KG1 (cell line): ENCODE measurements around the gene CCDC97.

Source experiments
- DNase-seq: peaks from one replicate; lab custom pipeline; 2025; lab: John Stamatoyannopoulos, UW

CCDC97 gene

DNA sequence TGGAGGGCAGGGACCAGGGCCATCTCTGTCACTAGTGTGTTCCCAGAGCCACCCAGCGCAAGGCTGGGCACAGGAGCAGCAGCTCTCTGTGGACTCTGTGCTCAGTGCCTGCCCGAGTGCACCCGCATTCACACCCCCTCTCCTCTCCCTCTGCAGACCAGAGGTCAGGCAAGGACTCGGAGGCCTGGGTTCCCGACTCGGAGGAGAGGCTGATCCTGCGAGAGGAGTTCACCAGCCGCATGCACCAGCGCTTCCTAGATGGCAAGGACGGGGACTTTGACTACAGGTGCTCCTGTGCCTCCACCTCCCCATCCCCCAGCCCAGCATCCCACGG, 10.2 kb downstream of the CCDC97 start:
- no peak for DNase-seq

DNA sequence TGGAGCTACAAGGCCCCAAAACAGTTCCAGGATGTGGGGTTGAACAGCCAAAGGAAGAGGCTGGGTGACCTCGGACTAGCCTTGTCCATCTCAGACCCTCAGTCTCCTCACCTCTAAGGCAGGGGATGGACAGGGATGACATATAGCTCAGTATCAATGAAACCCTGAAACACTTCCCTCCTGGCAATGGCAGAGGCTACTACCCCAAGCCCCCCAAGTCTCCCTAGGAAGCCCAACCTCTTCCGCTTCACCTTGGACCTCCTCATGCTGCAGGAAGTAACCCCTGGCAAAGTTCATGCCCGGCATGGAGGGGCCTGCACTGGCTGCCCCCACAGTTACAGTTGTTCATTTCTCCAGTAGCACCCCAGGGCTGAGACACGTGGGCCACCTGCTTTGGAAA, 10.6 kb downstream of the CCDC97 start:
- DNase-seq, result no peak

DNA sequence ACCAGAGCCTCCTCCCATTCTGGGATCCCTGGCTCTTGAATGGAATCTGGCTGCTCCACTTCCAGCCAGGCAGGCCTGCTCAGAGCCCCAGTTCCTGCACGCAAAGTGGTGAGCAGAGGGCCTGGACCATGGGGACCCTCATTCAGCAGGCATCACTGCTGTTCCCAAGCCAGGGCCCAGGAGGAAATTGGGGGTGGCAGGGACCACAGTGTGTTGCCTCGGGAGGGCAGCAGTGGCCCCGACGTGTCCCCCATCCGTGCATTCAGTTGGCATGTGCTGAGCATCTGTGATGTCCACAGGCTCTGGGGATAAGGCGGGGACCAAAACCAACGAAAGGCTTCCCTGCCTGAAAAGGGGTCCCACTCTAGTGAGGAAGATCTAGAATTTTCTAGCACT, 11.2 kb downstream of the CCDC97 start:
- DNase-seq, result no peak

DNA sequence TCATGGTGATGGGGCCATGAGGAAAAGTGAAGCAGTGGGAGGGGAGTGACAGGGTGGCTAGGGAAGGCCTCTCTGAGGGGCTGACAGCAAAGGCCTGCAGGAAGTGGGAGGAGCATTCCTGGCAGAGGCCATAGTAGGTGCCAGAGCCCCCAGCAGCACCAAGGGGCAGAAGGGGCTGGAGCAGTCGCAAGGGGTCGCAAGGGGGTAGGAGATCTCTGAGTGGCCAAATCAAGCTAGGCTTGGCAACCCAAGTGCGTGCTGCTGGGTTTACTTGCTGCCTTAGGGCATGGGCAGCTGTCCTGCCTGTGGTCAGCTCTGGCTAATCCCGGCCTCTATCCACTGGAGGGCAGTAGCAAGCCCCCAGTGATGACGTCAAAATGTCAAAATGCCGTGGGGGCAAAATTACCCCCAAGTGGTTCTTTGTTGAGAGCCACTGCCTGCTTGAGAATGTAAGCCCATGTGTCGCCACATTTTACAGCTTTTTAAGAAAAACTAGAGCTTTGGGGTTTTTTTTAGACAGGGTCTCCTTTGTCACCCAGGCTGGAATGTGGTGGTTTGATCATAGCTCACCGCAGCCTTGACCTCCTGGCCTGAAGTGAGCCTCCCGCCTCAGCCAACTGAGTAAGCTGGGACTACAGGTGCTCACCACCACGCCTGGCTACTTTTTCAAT, 11.8 kb downstream of the CCDC97 start:
- DNase-seq, result no peak

DNA sequence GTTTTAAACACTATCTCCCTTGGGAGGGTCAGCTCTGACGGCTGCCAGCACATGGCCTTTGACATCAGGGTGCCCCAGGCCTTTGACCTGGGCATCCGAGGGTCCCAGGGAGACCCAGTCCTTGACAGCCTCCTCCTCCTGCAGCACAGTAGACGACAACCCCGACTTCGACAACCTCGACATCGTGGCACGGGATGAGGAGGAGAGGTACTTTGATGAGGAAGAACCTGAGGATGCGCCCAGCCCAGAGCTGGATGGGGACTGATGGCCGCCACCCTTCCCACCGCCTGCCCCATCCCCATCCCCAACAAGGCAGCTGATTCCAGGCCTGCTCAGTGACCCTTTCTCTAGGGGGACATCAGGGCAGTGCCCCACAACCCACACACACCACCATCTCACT, 12.5 kb downstream of the CCDC97 start:
- DNase-seq, result no peak

DNA sequence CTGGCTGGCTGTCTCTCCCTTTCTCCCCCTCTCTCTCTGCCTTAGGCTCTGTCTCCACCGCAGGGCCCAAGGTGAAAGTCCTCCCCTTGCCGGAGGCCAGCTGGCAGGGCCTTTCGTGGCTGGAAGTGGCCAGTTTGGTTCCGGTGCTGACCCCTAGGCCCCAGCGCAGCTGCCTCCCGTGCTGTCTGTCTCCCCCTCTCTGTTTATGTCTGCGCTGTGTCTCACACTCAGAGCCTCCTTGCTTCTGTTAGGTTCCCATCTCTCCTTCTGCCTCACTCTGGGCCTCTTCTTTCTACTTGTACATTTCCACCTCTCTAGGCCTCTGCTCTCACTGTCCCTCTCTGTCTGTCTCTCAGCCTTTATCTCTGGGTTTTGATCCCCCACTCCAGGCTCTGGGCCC, 13.1 kb downstream of the CCDC97 start:
- no peak for DNase-seq

DNA sequence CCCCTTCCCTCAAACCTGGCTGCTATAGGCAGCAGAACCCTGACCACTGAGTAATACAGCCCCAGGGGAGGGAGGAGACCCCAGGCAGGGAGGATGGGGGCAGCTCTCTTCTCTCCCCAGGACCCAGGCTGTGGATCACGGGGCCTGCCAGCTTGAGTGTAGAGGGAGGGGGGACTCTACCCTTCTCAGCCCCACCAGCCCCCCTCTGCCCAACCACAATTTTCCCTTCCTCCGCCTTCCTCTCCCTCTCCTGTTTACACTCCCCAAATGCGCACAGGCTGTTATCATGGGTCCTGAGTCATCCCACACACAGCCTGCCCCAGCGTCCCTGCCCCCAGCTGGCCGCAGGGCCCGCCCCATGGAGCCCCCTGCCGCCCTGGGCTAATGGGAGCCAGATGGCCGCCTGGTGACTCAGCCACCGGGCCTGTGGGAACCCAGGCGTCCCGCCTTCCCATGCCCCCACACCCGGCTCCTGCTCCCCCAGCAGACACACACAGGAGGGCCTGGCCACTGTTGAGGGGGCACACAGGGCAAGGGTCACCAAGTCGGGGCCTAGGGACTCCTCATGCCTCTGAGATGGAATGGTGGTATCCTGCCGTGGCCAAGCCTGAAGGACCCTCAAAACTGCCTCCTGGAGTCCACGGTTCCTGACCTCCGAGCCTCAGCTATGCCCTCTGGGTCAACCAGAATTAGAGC, 13.6 kb downstream of the CCDC97 start:
- no peak for DNase-seq

DNA sequence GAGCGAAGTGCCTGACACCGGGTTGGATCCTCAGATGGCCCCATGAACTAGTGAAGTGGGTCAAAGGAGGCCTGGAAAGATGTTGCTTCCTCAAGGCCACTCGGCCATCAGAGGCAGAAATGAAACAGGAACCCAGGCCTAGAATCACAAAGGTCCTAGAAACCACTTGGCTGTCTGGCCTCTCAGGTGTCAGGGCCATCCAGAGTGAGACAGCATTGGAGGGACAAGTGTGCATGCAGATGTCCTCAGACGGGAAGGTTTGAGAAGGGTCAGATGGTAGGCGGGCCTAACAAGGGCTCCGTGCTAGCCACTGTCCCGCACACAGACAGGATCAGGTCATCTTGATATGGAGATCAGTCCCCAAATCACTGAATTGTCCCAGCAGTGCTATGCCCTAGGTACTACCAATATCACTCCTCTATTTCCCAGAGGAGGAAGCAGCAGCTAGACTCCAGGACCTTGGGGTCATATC, 14.3 kb downstream of the CCDC97 start:
- no peak for DNase-seq

DNA sequence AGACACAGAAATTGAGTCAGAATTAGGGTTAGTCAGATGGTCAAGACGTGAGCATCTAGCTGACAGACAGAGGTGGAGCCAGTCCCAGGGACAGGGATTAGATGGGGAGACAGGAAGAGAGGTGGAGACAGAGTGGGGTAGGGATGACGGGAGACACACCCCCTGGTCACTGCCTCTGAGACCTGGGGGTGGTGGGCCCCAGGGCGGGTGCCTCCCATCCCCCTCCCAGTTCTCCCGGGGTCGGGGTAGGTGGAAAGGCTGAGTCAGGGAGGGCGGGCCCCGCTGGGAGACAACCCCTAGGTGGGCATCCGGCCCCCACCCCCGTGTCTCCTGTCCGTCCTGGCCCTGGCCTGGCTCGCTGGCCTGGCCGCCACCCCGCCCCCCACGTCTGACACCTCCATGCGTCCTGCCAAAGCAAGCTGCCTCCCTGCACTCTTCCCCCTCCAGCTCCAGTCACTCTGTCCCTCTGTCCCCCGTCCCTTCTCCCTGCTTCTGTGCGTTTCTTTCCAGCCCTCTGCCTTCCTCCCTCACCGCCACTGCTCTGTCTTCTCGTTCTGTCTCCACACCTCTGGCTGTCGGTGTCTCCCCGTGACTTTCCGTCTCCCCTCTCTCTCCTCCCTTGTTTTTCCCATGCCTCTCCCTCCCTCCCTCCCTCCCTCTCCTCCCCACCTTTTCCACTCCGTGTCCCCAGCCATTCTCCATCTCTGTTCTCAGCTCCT, 15.1 kb downstream of the CCDC97 start:
- DNase-seq, result no peak

DNA sequence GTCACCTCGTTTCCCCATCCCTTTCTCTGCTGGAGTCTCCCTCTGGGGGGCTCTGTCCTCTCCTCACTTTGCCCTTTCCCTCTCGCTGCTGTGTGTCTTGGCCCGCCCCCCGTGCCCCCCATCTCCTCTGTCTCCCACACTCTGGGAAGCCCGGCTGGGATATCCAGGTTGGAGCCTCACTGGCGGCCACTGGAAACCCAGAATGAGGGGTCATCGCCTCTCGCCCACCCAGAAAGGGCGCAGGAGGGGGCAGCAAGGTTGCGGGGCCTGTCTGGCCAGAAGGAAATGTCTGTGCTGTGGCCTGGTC, 15.6 kb downstream of the CCDC97 start:
- no peak for DNase-seq

DNA sequence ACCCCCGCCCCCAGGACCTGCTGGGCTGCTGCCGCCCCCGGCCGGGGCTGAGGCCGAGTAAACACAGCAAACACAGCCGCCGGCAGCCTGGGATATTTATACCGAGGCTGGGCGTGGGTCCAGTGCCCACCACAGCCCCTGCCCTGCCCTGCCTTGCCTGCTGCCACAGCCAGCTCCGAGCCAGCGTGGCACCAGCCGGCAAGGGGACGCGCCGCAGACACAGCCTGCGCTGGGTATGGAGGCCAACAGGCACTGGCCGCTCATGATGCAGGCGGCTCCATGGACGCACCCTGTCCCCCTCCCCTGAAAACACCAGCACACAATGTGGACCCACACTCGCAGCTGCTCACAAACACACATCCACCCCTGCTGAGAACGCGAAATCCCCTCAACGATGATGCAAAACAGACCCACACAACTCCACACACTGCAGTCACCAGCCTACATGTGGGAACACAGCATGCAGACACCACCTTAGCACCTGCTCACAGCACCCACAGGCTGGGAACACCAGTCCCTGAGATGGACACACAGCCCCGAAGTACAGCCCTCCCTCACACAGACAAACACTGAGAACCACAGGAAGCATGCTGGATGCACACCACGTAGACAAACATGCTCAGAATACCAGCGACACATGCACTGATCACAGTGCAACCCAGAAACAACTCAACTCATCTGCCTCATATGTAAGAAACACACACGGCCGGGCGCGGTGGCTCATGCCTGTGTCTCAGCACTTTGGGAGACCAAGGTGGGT, 16.2 kb downstream of the CCDC97 start:
- no peak for DNase-seq

DNA sequence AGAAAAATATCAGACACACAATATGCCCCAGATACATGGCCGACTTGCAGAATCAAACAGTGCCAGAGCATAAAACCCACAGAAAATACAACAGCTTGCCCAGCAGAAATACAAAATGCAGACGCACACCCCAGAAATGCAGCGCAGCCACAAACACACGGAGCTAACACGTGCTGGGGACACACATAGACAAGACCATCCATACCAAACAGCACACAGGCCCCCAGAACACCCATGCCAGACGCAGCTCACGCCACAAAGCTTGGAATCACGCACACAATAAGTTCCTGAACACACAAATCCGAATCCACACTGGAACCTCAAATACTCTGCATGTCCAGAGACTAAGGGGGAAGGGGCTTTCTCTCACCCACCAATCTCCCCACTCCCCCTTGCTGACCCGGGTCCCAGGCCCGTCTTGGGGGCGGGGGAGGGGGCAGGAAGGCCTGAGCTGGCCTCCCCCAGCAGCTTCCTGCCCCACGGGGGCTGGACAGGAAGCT, 17.2 kb downstream of the CCDC97 start:
- DNase-seq, result peak; percentile 80

DNA sequence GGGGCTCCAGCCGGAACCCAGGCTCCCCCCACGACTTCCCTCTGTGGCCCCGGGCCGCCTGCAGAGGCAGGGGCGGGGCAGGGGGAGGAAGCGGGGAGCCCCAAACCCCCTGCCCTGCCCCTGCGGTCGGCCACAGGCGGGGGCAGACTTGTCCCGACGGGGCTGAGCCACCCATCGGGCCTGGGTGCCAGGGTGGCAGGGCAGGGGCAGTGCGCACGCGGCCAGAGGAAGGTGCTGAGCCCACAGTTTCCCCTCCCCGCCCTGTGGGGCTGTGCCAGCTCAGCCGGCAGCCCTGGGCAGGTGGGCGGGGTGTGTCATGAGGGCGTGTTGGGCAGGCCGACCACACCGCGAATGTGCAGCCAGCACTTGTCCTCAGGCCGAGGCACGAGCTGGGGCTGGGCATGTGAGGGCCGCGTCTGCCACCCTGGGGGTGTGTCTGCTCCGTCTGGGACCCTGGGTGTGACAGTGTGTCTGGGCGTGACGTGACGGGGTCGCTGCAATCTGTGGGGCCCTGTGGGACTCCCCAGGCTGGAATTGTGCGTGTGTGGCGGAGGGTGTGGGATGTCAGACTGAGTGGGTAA, 17.7 kb downstream of the CCDC97 start:
- peak; percentile 96 for DNase-seq

DNA sequence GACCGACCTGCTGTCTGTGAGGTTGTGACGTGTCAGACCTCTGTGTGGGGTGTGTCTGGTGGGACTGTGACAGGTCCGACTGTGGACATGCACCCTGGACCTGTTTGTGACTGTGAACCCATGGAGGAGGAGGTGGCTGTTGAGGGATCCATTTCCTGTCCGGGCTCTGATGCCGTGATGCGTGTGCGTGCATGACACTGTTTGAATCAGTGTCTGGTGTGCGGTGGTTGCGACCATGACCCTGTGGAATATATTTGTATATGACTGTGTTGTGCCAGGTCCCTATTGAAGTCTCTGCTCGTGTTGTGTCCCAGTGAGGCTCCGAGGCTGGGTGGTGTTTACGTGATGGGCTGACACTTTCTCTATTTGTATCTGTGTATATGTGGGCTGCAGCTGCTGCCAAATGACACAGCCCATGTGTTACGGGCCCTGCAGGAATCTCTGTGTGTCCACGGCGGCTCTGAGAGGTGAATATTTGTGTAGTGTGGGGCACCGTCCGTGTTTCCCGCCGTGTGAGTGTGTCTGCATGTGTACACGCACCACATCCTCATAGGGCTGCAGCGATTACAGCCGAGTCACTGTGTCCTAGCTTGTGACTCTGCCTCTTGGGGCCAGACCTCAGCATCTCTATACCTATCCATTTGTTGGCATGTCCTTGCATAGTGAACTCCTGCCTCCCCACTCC, 18.3 kb downstream of the CCDC97 start:
- DNase-seq, result no peak

DNA sequence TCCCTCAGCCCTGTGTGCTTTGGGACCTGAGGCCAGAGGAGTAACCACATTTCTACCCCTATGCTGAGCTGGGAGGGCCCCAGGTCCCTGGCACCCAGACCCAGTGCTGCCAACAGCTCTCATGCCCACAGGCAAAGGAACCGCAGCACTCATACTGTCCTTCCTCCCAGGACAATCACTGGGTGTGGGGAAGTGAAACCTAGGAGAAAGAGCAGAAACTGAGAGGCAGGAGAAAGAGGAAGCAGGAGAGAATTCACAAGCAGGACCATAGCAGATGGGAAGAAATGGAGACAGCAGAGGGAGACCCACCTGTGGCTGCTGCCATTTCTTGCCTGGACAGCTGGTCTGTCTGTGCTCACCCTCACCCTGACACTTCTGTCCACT, 18.9 kb downstream of the CCDC97 start:
- DNase-seq, result no peak

DNA sequence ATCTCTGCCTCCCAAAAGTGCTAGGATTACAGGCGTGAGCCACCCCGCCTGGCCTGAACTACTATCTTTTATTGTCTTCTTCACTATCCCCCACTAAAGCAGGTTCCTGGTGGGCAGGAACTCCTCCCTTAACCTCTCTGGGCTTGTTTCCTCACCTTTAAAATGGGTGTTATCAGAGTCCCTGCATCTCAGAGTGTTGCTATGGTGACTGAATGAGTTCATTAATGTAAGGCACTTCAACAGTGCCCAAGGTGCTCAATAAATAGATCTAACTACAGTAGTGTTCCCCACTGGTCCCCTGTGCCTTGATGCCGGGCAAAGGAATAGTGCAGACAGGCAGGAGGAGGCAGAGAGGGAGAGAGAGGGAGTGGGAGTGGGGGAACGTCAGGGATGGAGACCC, 20.5 kb downstream of the CCDC97 start:
- DNase-seq, result no peak

DNA sequence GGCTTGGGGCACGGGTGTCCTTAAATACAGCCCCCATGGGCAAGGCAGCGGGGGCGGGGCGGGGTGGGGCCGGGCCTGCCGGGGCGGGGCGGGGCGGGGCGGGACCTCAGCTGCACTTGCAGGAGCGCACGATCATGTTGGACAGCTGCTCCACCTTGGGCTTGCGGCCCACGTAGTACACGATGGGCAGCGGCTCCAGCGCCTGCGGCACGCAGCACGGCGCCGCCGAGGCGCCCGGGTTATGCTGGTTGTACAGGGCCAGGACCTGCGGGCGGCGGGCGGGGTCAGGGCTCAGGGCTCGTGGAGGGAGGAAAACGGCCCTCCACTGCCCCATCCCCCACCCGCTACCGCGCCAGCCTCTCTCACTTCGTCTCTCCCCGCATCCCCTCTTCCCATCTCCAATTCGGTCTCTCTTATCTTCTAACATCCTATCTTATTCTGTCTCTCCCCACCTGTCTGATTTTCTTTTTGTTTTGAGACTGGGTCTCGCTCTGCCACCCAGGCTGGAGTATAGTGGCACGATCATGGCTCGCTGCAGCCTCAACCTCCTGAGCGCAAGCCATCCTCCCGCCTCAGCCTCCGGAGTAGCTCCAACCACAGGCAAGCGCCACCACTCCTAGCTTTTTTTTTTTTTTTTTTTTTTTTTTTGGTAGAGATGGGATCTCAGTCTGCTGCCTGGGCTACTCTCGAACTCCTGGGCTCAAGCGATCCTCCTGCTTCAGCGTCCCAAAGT, 21.1 kb downstream of the CCDC97 start:
- DNase-seq, result no peak

DNA sequence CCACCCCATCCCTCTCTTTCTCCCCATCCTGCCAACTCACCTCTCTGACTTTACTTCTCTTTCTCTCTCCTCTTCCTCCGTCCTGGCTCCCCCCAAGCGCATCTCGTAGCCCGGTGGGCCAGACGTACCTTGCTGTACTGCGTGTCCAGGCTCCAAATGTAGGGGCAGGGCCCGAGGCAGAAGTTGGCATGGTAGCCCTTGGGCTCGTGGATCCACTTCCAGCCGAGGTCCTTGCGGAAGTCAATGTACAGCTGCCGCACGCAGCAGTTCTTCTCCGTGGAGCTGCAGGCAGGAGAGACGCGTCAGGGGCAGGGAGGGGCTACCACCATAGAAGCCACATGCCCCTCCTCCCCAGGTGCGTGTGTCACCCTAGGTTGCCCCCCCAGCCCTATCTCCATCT, 22.0 kb downstream of the CCDC97 start:
- no peak for DNase-seq

DNA sequence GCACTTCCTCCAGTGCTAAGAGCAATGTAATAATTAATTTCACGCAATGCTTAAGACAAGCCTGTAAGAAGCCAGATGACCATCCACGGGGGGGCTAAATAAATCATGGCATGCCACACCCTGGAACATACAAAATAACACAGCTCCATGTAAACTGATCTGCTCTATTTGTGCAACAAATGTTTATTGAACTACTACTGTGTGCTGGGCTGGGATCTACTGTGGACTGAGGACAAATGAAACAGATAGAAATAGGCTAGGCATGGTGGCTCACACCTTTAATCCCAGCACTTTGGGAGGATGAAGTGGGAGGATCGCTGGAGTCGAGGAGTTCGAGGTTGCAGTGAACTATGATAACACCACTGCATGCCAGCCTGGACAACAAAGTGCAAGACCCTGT, 22.5 kb downstream of the CCDC97 start:
- DNase-seq, result no peak

DNA sequence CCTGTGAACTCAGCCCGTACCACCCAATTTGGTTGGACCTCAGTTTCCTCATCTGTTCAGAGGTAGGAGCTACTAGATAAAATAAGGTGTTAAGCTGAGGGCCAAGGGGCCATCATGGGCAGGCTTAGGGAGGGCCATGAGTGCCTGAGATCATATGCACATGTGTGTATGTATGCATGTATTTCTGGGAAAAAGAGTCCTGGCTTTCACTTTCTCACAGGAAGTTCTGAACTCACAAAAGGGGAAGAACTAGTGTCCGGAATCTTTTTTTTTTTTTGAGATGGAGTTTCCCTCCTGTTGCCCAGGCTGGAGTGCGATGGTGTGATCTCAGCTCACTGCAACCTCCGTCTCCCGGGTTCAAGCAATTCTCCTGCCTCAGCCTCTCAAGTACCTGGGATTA, 24.8 kb downstream of the CCDC97 start:
- no peak for DNase-seq

DNA sequence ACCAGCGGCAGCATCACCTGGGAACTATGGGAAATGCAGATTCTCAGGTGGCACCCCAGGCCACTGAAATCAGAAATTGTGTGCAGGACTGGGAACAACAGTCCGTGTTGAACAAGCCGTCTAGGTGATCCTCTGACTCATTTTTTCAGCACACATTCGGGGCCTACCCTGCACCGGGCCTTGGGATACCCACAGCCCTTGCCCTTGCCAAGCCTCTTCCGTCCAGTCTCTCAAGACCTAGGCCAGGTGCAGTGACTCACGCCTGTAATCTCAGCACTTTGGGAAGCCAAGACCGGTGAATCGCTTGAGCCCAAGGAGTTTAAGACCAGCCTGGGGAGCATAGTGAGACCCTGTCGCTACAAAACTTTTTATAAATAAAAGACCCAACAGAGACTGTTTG, 25.5 kb downstream of the CCDC97 start:
- DNase-seq, result no peak
